Measurements from ENCODE around the gene CSAD. TPM values are rescaled to one million over a fixed set of nuclear protein-coding genes. Genes with fewer than 3 reads are reported as not detected.
A peak's percentile ranks its signal among the peaks of the same experiment; 100 is the strongest.

Gene CSAD
- total RNA-seq, 1 experiment from 2014 or later, result 11.5 TPM

- TF ChIP-seq STAT6 (CRISPR knock-in tag; conservative IDR thresholded peaks at IDR 0.05; ENCODE audit: low read depth), result no peak
- no peak for TF ChIP-seq ZNF317 (CRISPR knock-in tag; IDR thresholded peaks at IDR 0.05; ENCODE audit: borderline replicate concordance, low read depth)
- no peak for TF ChIP-seq CTCF (IDR thresholded peaks at IDR 0.05)
- no peak for TF ChIP-seq ZNF396 (CRISPR knock-in tag; IDR thresholded peaks at IDR 0.05; ENCODE audit: borderline replicate concordance)
- TF ChIP-seq JAZF1 (CRISPR knock-in tag; IDR thresholded peaks at IDR 0.05), result no peak
- TF ChIP-seq E2F1 (CRISPR knock-in tag; IDR thresholded peaks at IDR 0.05), result no peak
- no peak for TF ChIP-seq ZBTB21 (CRISPR knock-in tag; IDR thresholded peaks at IDR 0.05; ENCODE audit: borderline replicate concordance)
- no peak; the same call in 1 of the 2 replicates for TF ChIP-seq ZNF138 (CRISPR knock-in tag; conservative IDR thresholded peaks at IDR 0.05)
- no peak for TF ChIP-seq ZNF512 (CRISPR knock-in tag; IDR thresholded peaks at IDR 0.05; ENCODE audit: borderline replicate concordance)
- TF ChIP-seq AFF4 (CRISPR knock-in tag; IDR thresholded peaks at IDR 0.05; ENCODE audit: borderline replicate concordance), result no peak
- no peak for TF ChIP-seq CREB1 (CRISPR knock-in tag; IDR thresholded peaks at IDR 0.05)
- no peak for TF ChIP-seq OVOL2 (CRISPR knock-in tag; IDR thresholded peaks at IDR 0.05; ENCODE audit: borderline replicate concordance)
- peak; percentile 51; the same call in 1 of the 2 replicates for TF ChIP-seq TP53 (CRISPR knock-in tag; IDR thresholded peaks at IDR 0.05)
- no peak for TF ChIP-seq EMX1 (CRISPR knock-in tag; IDR thresholded peaks at IDR 0.05)
- TF ChIP-seq ERG (CRISPR knock-in tag; IDR thresholded peaks at IDR 0.05), result no peak
- TF ChIP-seq ATF6 (CRISPR knock-in tag; IDR thresholded peaks at IDR 0.05), result no peak
- TF ChIP-seq ZMAT4 (CRISPR knock-in tag; IDR thresholded peaks at IDR 0.05), result no peak
- TF ChIP-seq RELA (CRISPR knock-in tag; IDR thresholded peaks at IDR 0.05; ENCODE audit: borderline replicate concordance), result no peak
Observed at GRCh38 chr12:53115112-53115890, 65.4 kb downstream of the CSAD start (continued).

All from WTC11 (cell line).